GM18498 (cell line): ENCODE measurements around the gene PRICKLE2.

Experiments used
- ATAC-seq: cut with Tn5 transposase; IDR thresholded peaks from one replicate; pipeline ENCODE4 v1.9.1; 2021; ENCODE audit warnings: mild to moderate bottlenecking, moderate library complexity; ENCODE audit not compliant: unreplicated experiment

Gene PRICKLE2

GRCh38 chr3:64190517-64191515, 34.5 kb downstream of the PRICKLE2 start:
- no peak for ATAC-seq

GRCh38 chr3:64188810-64189560, 36.3 kb downstream of the PRICKLE2 start:
- no peak for ATAC-seq

- ATAC-seq = no peak
Measured at GRCh38 chr3:64187065-64187959, 38.0 kb downstream of the PRICKLE2 start.

GRCh38 chr3:64186667-64187064, 38.6 kb downstream of the PRICKLE2 start:
- no peak for ATAC-seq

GRCh38 chr3:64185436-64185835, 39.8 kb downstream of the PRICKLE2 start:
- no peak for ATAC-seq

- no peak for ATAC-seq
Measured at GRCh38 chr3:64184621-64185020, 40.6 kb downstream of the PRICKLE2 start.

GRCh38 chr3:64179860-64180259, 45.4 kb downstream of the PRICKLE2 start:
- ATAC-seq = no peak

- no peak for ATAC-seq
Measured at GRCh38 chr3:64179249-64179648, 46.0 kb downstream of the PRICKLE2 start.

- ATAC-seq = no peak
Measured at GRCh38 chr3:64178419-64178818, 46.8 kb downstream of the PRICKLE2 start.

- ATAC-seq = peak; percentile 62
Measured at GRCh38 chr3:64176461-64176996, 48.7 kb downstream of the PRICKLE2 start.

GRCh38 chr3:64174328-64174727, 50.9 kb downstream of the PRICKLE2 start:
- ATAC-seq = no peak

- no peak for ATAC-seq
Measured at GRCh38 chr3:64173563-64173962, 51.7 kb downstream of the PRICKLE2 start.

- ATAC-seq = no peak
Measured at GRCh38 chr3:64170270-64170669, 55.0 kb downstream of the PRICKLE2 start.

GRCh38 chr3:64167868-64168267, 57.4 kb downstream of the PRICKLE2 start:
- no peak for ATAC-seq

GRCh38 chr3:64167351-64167750, 57.9 kb downstream of the PRICKLE2 start:
- no peak for ATAC-seq

GRCh38 chr3:64166584-64167162, 58.6 kb downstream of the PRICKLE2 start:
- ATAC-seq = no peak

- ATAC-seq = no peak
Measured at GRCh38 chr3:64164349-64164748, 60.9 kb downstream of the PRICKLE2 start.

GRCh38 chr3:64163755-64164148, 61.5 kb downstream of the PRICKLE2 start:
- peak; percentile 67 for ATAC-seq

- ATAC-seq = peak; percentile 27
Measured at GRCh38 chr3:64163019-64163754, 62.1 kb downstream of the PRICKLE2 start.
